Caco-2 (cell line): ENCODE data around the gene RNF223. TPM values are rescaled to one million over a fixed set of nuclear protein-coding genes. Genes with fewer than 3 reads are reported as not detected.

Experiments
- BruUV-seq: library from RNA; stranded (reverse); fragments of 400-500 nt; replicated peaks from 2 replicates; lab custom pipeline; 2021; lab: Mats Ljungman, UMichigan
- CTCF ChIA-PET: fragments of 300-600 bp; sonication (Branson Sonifier 250); formaldehyde crosslinking; loops from one replicate; lab custom pipeline; 2022; ENCODE audit warnings: antibody characterized with exemption; lab: Charles Lee
- POLR2A ChIA-PET: fragments of 300-600 bp; sonication (Branson Sonifier 250); formaldehyde crosslinking; loops from one replicate; lab custom pipeline; 2022; ENCODE audit warnings: antibody characterized with exemption; lab: Charles Lee
- DNase-seq, 2 experiments: peaks; one replicate each; pipeline versions ENCODE4 v3.0.0 to v3.0.0-alpha.2; 2020 to 2022
- H3K27me3 ChIP-seq: replicated peaks from 2 replicates; pipeline ENCODE4 v1.6.0; 2011; ENCODE audit warnings: low read length; ENCODE audit not compliant: control insufficient read depth, insufficient read depth
- H3K36me3 ChIP-seq: 2 replicates; pipeline ENCODE4 v1.5.1; 2011; ENCODE audit warnings: low read length; ENCODE audit not compliant: control insufficient read depth, insufficient read depth
- H3K4me1 ChIP-seq: fragments of 250-450 bp; sonication (Bioruptor Pico); 2 replicates; pipeline ENCODE4 v1.5.1; 2020; ENCODE audit warnings: mild to moderate bottlenecking
- H3K4me3 ChIP-seq: 2 replicates; pipeline ENCODE4 v1.5.1; 2011; ENCODE audit warnings: low read depth, mild to moderate bottlenecking, control low read depth, low read length
- H3K9me3 ChIP-seq: fragments of 250-450 bp; sonication (Bioruptor Pico); 2 replicates; pipeline ENCODE4 v1.5.1; 2020; ENCODE audit warnings: mild to moderate bottlenecking, moderate library complexity
- H3K27ac Mint-ChIP-seq: one replicate; pipeline ENCODE4 v1.8.0; 2022; ENCODE audit warnings: mixed read lengths; ENCODE audit not compliant: unreplicated experiment
- H3K27me3 Mint-ChIP-seq: one replicate; pipeline ENCODE4 v1.8.0; 2022; ENCODE audit warnings: mixed read lengths; ENCODE audit not compliant: insufficient read depth, unreplicated experiment
- H3K36me3 Mint-ChIP-seq: one replicate; pipeline ENCODE4 v1.8.0; 2022; ENCODE audit warnings: mild to moderate bottlenecking, mixed read lengths; ENCODE audit not compliant: insufficient read depth, unreplicated experiment
- H3K4me1 Mint-ChIP-seq: one replicate; pipeline ENCODE4 v1.8.0; 2022; ENCODE audit warnings: low read depth, mixed read lengths; ENCODE audit not compliant: unreplicated experiment
- H3K4me3 Mint-ChIP-seq: one replicate; pipeline ENCODE4 v1.8.0; 2022; ENCODE audit warnings: mild to moderate bottlenecking, moderate library complexity, mixed read lengths; ENCODE audit not compliant: unreplicated experiment
- H3K9me3 Mint-ChIP-seq: one replicate; pipeline ENCODE4 v1.8.0; 2022; ENCODE audit warnings: mixed read lengths; ENCODE audit not compliant: unreplicated experiment
- CTCF ChIP-seq, 2 experiments: fragments of 200-600 bp in 1 of 2; IDR thresholded peaks; 1 replicate in 1 of 2; 2 replicates in 1 of 2; pipeline versions ENCODE4 v1.5.1 to v1.8.0; 2011 to 2022; ENCODE audit warnings: antibody characterized with exemption in 1 of 2, control low read depth in 1 of 2, inconsistent platforms in 1 of 2, low read depth in 1 of 2, low read length in 1 of 2, mild to moderate bottlenecking in 1 of 2, moderate library complexity in 1 of 2; ENCODE audit not compliant: insufficient read depth in 1 of 2, severe bottlenecking in 1 of 2, unreplicated experiment in 1 of 2
- intact Hi-C: fragments of 100-400 bp; cut with micrococcal nuclease; formaldehyde crosslinking; loops from one replicate; pipeline ENCODE4 v1.10.0; 2022; ENCODE audit not compliant: unreplicated experiment
- total RNA-seq: library from RNA; stranded (reverse); gene quantifications from 2 replicates; pipeline ENCODE4 v1.2.3, GENCODE V29; 2022

The RNF223 gene
- total RNA-seq, 1 experiment from 2014 or later: 0.57 TPM

- intact Hi-C loops: loop anchor here (5.0 kb wide), 1 partner anchor 80 kb away; the partner anchor contains the start of gene PERM1
- Histone ChIP-seq H3K27me3 (no peaks in the 10 kb centered on the region), H3K9me3 (no peaks in the 10 kb centered on the region), H3K4me3 (no peak overlapping the region), H3K36me3 (no peaks in the 10 kb centered on the region), H3K4me1 (peaks cover 31% of the 10 kb centered on the region)
- H3K27ac Mint-ChIP-seq: no peak overlapping the region
- no peak for DNase-seq
- H3K4me3 Mint-ChIP-seq: no peak overlapping the region
- ChIA-PET POLR2A (no interaction called here), CTCF (interaction anchor here (0.6 to 2.3 kb wide), 4 partner anchors 25 to 56 kb away, joined by 3 to 9 read pairs (median 4); partner anchors contain the start of gene ISG15)
- H3K27me3 Mint-ChIP-seq: no peaks in the 10 kb centered on the region
- H3K4me1 Mint-ChIP-seq: peaks cover 7% of the 10 kb centered on the region
- no peaks in the 10 kb centered on the region for H3K9me3 Mint-ChIP-seq
- no TSS peak for BruUV-seq
- no peak for TF ChIP-seq CTCF (IDR thresholded peaks at IDR 0.05; ENCODE audit: insufficient read depth in 1 of 2, low read depth in 1 of 2, low read length in 1 of 2, severe bottlenecking in 1 of 2, unreplicated experiment in 1 of 2)
- peaks cover 18% of the 10 kb centered on the region for H3K36me3 Mint-ChIP-seq
Measured at GRCh38 chr1:1062348-1063163, 11.6 kb downstream of the RNF223 start.

- POLR2A ChIA-PET: no interaction called here
Measured at GRCh38 chr1:1061682-1062345, 12.3 kb downstream of the RNF223 start.

More at GRCh38 chr1:1061682-1062345, 12.3 kb downstream of the RNF223 start:
- intact Hi-C loops: loop anchor here (5.0 kb wide), 1 partner anchor 80 kb away; the partner anchor contains the start of gene PERM1
- Histone ChIP-seq H3K9me3 (no peaks in the 10 kb centered on the region), H3K4me3 (no peak overlapping the region), H3K36me3 (no peaks in the 10 kb centered on the region), H3K4me1 (peaks cover 31% of the 10 kb centered on the region), H3K27me3 (no peaks in the 10 kb centered on the region)
- Mint-ChIP-seq H3K4me1 (peaks cover 7% of the 10 kb centered on the region), H3K27me3 (no peaks in the 10 kb centered on the region), H3K27ac (no peak overlapping the region), H3K4me3 (no peak overlapping the region), H3K9me3 (no peaks in the 10 kb centered on the region), H3K36me3 (peaks cover 24% of the 10 kb centered on the region)
- no peak for TF ChIP-seq CTCF (IDR thresholded peaks at IDR 0.05; ENCODE audit: insufficient read depth in 1 of 2, low read depth in 1 of 2, low read length in 1 of 2, severe bottlenecking in 1 of 2, unreplicated experiment in 1 of 2)
- CTCF ChIA-PET: interaction anchor here (1.0 kb wide), 1 partner anchor 55 kb away, joined by 4 read pairs; no protein-coding TSS in a partner anchor
- no peak for DNase-seq
- no TSS peak for BruUV-seq
